Stimulated activated CD4-positive, alpha-beta T cell treated with anti-CD3 and anti-CD28 coated beads, Interleukin-4, amount 100 ng/mL, for 24 hours (primary cell): Measurements from ENCODE around the gene FCMR.
"Not testable (repeated sequence)": the region's sequence is repeated elsewhere in the genome, so short reads cannot be mapped to it uniquely, and the experiment has no call there.

Experiments
- DNase-seq: peaks from one replicate; pipeline ENCODE4 v3.0.0-alpha.2; 2020

Gene FCMR

DNA sequence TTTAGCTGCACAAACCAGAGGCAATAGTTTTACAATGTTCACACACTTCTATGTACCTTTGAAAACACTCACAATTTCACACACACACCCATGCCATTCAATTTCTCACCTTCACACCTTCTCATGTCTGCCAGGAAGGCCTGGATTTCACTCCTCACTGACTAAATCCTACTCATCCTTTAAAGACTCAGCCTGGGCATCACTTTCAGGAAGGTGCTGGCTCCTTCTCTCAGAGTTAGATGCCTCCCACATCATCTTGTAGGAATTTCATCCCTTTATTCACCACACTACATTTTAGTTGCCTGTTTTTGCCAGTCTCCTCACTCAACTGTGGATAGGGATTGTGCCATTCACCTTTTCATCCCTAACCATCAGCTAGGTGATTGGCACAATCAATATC, 54.0 kb downstream of the FCMR start:
- DNase-seq = no peak

DNA sequence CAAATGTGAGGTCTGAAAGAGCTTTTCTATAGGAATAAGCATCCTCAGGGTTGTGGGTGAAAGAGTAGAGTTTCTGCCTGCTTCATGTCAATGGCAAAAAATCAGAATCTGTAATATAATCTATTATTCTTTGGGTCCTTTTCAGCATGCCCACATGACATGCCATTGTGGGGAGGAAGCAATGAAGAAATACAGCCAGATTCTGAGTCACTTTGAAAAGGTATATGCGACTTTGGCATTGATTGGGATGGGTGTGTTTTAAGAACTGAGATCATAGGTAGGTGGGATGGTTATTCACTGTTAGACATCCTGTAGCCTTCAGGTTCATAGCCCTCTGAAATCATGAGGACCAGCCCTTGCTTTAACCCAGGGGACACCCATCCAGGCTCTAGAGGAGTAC, 54.5 kb downstream of the FCMR start:
- no peak for DNase-seq

DNA sequence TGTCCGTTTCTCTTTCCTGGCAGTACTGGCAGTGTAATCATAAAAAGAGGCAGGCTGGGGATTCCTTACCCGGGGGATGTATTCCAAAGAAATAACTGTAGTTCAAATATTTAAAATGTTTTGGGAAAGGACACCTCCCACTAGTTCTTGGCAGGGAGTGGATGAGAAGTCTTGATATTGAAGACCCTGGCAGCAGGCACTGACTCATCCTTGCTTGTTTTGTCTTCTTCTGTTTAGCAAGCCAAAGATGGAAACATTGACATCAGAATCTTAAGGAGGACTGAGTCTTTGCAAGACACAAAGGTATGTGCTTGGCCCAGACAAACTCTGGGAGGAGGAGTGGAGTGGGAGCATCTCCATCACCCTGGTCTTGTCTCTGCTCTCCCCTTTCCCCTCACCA, 55.7 kb downstream of the FCMR start:
- DNase-seq = no peak

DNA sequence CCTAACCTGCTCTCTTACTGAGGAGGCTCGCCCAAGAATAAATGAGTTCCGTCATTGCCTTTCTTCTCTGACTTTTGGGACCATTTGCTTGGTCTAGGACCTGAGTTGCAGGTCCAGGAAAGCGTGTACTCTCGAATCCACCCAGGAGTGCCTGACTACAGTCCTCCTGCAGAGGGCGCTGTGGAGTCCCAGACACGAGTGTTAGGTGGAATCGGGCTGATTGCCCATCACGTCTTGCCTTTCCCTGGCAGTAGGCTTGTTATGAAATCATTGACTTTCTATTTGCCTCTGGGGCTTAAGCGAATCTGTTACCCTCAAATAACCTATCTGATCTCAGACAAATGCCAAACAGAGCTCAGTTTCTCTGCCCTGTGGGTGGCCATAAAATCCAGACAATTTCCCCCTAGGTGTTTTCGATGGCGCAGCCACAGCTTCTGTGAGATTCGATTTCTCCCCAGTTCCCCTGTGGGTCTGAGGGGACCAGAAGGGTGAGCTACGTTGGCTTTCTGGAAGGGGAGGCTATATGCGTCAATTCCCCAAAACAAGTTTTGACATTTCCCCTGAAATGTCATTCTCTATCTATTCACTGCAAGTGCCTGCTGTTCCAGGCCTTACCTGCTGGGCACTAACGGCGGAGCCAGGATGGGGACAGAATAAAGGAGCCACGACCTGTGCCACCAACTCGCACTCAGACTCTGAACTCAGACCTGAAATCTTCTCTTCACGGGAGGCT, 56.6 kb downstream of the FCMR start, which contains the start of gene IL20:
TSS of gene IL20 (plus strand) at position 685 of the 733 bp plus-strand sequence. CDS start 230 bp downstream, outside the sequence.
- peak; percentile 91 for DNase-seq

DNA sequence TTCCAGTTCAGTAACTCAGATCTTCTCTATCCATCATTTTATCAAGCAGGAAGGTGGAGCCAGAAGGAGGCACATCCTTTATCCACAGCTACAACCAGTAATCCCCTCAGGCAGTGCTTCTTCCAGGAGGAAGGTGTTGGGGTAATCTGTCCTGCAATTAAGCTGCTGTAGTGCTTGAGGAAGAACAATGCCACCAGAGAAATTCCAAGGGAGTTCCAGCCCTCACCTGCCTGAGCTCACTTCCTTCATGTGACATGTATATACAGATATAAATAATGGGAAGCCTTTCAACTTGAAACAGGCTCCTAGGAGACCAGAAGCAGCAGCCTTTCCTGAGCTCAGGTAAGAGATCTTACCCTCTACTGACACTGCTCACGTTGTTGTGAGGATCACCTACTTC, 58.5 kb downstream of the FCMR start:
- no peak for DNase-seq

DNA sequence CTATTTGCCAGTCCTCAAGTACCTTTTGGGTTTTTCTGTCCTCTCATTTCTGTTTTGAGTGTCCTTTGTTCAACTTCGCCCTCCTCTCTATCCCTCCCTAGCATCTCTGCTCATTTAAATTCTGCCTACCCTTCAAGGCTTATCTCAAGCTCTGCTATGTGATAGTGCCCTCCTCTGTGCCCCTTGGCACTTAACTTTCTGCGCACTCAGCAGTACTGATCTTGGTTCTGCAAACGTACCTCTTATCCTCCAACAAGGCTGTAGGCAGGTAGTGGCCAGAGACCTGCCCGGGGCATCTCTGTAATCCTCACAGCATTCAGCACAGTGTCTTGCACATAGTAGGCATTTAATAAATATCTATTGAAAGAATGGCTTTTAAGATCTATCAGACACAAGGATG, 61.6 kb downstream of the FCMR start:
- DNase-seq = no peak

DNA sequence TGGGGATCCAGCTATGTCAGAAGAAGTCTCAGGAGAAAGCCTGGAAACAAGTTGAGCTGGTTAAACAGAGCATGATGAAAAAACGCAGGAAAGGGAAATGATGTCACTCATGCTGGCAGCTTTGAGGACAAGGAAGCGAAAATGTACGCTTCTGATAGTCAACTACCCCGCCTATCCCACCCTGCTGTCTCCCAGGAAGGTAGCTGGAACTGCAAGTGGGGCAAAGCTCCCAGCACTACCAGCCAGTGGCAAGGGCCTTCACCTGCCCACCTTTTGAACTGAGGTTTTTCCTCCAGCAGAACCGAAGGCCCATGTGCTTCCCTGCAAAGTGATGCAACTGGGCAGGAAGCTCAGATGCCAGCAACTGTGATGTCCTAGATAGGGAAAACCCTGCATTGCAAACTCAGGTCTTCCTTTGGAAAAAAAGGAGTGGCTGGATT, 62.6 kb downstream of the FCMR start:
- DNase-seq = no peak

DNA sequence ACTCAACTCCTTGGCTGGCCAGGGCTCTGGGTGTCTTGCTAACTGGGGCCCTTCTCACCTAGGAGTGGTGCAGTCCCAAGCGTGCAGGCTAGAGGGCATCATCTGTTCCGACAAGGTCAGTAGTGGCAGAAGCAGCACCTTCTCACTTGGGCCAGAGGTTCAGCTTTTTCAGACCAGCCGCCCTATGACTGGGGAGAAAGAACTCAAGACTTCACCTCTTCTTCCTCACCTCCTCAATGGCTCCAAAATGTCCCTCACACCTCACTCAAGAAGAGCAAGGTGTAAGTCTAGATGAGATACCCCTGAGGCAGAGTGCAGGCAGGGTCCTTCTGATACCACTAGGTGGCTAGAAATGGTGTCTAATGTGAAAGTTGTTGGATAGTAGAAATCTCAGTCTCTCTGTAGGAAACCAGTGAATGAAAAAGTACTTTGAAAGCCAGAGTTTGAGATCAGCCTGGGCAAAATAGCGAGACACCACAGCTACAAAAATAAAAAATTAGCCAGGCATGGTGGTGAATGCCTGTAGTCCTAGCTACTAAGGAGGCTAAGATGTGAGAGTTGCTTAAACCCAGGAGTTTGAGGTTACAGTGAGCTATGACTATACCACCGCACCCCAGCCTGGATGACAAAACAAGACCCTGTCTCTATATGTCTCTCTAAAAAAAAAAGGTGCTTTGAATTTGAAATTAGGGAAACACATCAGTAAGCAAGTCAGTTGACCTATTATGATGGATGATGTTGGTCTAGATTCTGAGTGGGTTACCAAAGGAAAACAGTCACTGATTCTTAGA, 64.9 kb downstream of the FCMR start:
- no peak for DNase-seq

DNA sequence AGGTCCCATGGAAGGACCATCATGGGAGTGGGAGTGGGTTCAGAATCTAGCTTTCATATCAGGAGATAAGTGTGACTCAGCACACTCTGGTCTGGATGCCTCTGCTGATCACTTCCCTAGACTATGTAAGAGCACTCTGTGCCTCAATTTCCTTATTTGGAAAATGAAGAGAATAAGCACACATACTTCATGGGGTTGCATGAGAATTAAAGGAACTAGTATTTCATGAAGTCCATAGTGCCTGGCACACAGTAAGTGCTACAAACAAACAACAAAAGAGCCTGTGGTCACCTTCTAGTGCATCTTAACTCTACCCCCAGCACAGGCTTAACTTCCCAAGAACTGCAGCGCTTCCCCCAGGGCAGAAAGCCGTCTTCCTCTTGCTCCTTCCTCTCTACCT, 65.9 kb downstream of the FCMR start:
- DNase-seq = no peak

DNA sequence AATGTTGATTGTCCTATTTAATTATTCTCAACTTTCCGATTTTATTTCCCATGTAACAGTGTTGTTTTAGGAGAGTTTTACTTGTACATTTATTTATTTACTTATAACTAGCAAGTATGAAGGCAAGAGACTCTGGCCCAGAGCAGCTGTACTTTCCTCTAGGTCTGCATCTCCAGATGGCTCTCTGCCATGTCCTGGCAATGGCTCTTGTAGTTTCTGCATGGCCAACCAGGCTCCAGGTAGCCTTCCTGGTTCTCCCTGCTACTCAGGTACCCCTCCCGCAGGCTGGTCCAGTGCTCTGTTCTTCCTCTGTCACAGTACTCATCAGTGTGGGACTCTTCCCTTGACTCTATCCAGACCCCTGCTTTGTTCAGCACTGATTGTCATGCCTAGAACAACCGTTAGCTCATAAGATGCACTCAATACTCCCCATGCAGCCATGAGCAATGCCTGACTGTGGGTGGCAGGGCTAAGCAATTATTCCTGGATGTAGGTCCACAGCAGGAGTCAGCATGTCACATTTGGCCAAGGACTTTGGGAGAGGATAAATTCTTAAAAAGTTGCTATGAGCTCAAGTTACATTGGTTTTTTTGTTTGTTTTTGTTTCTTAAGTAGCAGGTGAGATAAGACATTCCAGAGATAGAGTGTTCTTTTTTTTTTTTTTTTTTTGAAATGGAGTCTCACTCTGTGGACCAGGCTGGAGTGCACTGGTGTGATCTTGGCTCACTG, 67.2 kb downstream of the FCMR start:
- DNase-seq = no peak

DNA sequence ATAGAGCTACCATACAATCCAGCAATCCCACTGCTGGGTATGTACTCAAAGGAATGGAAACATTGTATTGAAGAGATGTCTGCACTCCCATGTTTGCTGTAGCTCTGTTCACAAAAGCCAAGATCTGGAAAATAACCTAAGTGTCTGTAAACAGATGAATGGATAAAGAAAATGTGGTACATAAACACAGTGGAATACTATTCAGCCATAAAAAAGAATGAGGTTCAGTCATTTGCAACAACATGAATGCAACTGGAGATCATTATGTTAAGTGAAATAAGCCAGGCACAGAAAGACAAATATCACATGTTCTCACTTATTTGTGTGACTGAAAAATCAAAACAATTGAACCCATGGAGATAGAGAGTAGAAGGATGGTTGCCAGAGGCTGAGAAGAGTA, 68.0 kb downstream of the FCMR start:
- DNase-seq = not testable (repeated sequence)
